Testis (tissue), 3 donors: ENCODE data around the gene NOP9. TPM values are rescaled to one million over a fixed set of nuclear protein-coding genes. Genes with fewer than 3 reads are reported as not detected.
A peak's percentile ranks its signal among the peaks of the same experiment; 100 is the strongest.

ENCODE experiments used
- DNase-seq: peaks from one replicate; pipeline ENCODE4 v3.0.0-alpha.2; 2019
- H3K27ac ChIP-seq, 2 donors: fragments of 200-600 bp; sonication (generic); one replicate each; pipeline ENCODE4 v1.5.1; 2019
- H3K27me3 ChIP-seq: fragments of 200-600 bp; sonication (generic); one replicate; pipeline ENCODE4 v1.5.1; 2019
- H3K36me3 ChIP-seq: fragments of 200-600 bp; sonication (generic); one replicate; pipeline ENCODE4 v1.5.1; 2017; ENCODE audit warnings: low read depth; ENCODE audit errors: missing control alignments
- H3K4me1 ChIP-seq: fragments of 200-600 bp; sonication (generic); one replicate; pipeline ENCODE4 v1.5.1; 2019
- H3K4me3 ChIP-seq, 2 donors: fragments of 200-600 bp; sonication (generic); one replicate each; pipeline ENCODE4 v1.5.1; 2017 to 2019
- H3K9me3 ChIP-seq: fragments of 200-600 bp; sonication (generic); one replicate; pipeline ENCODE4 v1.5.1; 2017
- CTCF ChIP-seq, 3 experiments: fragments of 450-650 bp in 2 of 3; fragments of 200-600 bp in 1 of 3; sonication (generic) in 1 of 3; IDR thresholded peaks; one replicate each; pipeline ENCODE4 v1.5.1; 2016 to 2019; ENCODE audit warnings: antibody characterized with exemption in 3 of 3, mild to moderate bottlenecking in 2 of 3, moderate library complexity in 1 of 3
- POLR2A ChIP-seq: fragments of 450-650 bp; IDR thresholded peaks from one replicate; pipeline ENCODE4 v1.6.1; 2017; ENCODE audit warnings: antibody characterized with exemption, mild to moderate bottlenecking, moderate library complexity
- WGBS, 2 donors: methylation state at CpG; one replicate each; pipeline ENCODE4 v1.1.5; 2018; 5-methylcytosine and 5-hydroxymethylcytosine counted together
- intact Hi-C: fragments of 100-400 bp; cut with DNase I; formaldehyde crosslinking; loops from one replicate; pipeline ENCODE4 v1.15.1; 2023; ENCODE audit warnings: low total_unique reads
- polyA plus RNA-seq: library from polyadenylated mRNA; stranded (reverse); fragments of 350-450 nt; fragmentation: Illumina TruSeq; extraction: RNeasy Lipid Tissue Mini Kit (QIAGEN cat#74804); gene quantifications from one replicate; pipeline ENCODE4 v1.2.3, GENCODE V29; 2014; ENCODE audit warnings: low read depth, low replicate concordance; ENCODE audit not compliant: insufficient read depth
- total RNA-seq, 2 donors: library from RNA; depleted of rRNA; stranded (reverse); fragments of >200 nt; gene quantifications; one replicate each; pipeline ENCODE4 v1.2.3, GENCODE V29; 2016

NOP9 gene
- total and polyA plus RNA-seq, 3 donors from 2014 or later: 20.1 to 27.6 (median 25.0) TPM

- Histone ChIP-seq H3K9me3 (no peaks in the 10 kb centered on the region), H3K36me3 (no peaks in the 10 kb centered on the region), H3K4me1 (peaks cover 4% of the 10 kb centered on the region), H3K27me3 (no peaks in the 10 kb centered on the region), H3K4me3 (no peak overlapping the region), H3K27ac (no peak overlapping the region)
- TF ChIP-seq CTCF (IDR thresholded peaks at IDR 0.05): no peak
- no peak for TF ChIP-seq POLR2A
- WGBS, 2 donors: 57 to 81% methylated on average over 1 of the region's 1 CpG
- intact Hi-C loops: no loop called here
- no peak for DNase-seq
Measured at GRCh38 chr14:24347134-24347533, 47.5 kb downstream of the NOP9 start.

- H3K27ac ChIP-seq: no peak overlapping the region
- H3K4me3 ChIP-seq: no peak overlapping the region
- no peaks in the 10 kb centered on the region for H3K27me3 ChIP-seq
- intact Hi-C loops: no loop called here
- H3K36me3 ChIP-seq: no peaks in the 10 kb centered on the region
- DNase-seq: no peak
- 98 to 100% methylated on average over 2 of the region's 2 CpGs for WGBS, 2 donors
- peaks cover 4% of the 10 kb centered on the region for H3K4me1 ChIP-seq
- TF ChIP-seq CTCF (IDR thresholded peaks at IDR 0.05): no peak
- no peaks in the 10 kb centered on the region for H3K9me3 ChIP-seq
Measured at GRCh38 chr14:24348186-24348585, 48.5 kb downstream of the NOP9 start.

- intact Hi-C loops: no loop called here
- no peak for DNase-seq
- 68 to 72% methylated on average over 5 of the region's 5 CpGs for WGBS, 2 donors
- H3K36me3 ChIP-seq: no peaks in the 10 kb centered on the region
- H3K4me1 ChIP-seq: peaks cover 4% of the 10 kb centered on the region
- H3K9me3 ChIP-seq: no peaks in the 10 kb centered on the region
- TF ChIP-seq CTCF (IDR thresholded peaks at IDR 0.05): no peak
- TF ChIP-seq POLR2A: no peak
- H3K27me3 ChIP-seq: no peaks in the 10 kb centered on the region
- H3K4me3 ChIP-seq: no peak overlapping the region
- H3K27ac ChIP-seq: peak overlapping the region in 1 of 2 donors; percentile 34
Measured at GRCh38 chr14:24349742-24350141, 50.1 kb downstream of the NOP9 start.

GRCh38 chr14:24351517-24351916, 51.9 kb downstream of the NOP9 start:
- 18 to 60% methylated on average over 4 of the region's 4 CpGs for WGBS, 2 donors
- Histone ChIP-seq H3K4me3 (no peak overlapping the region), H3K4me1 (peaks cover 4% of the 10 kb centered on the region), H3K27ac (no peak overlapping the region), H3K36me3 (no peaks in the 10 kb centered on the region), H3K27me3 (no peaks in the 10 kb centered on the region), H3K9me3 (no peaks in the 10 kb centered on the region)
- TF ChIP-seq POLR2A (no peak), CTCF (IDR thresholded peaks at IDR 0.05) (no peak)
- peak; percentile 38 for DNase-seq
- intact Hi-C loops: no loop called here
